BJ (cell line): ENCODE measurements around the gene PPP2R3B. TPM values are rescaled to one million over a fixed set of nuclear protein-coding genes. Genes with fewer than 3 reads are reported as not detected.
"Not testable (repeated sequence)": the region's sequence is repeated elsewhere in the genome, so short reads cannot be mapped to it uniquely, and the experiment has no call there.

ENCODE experiments used
- CTCF ChIA-PET: fragments of 350-600 bp; formaldehyde crosslinking; extraction: SDS; loops from one replicate; lab custom pipeline; 2021; ENCODE audit warnings: antibody characterized with exemption, inconsistent platforms; lab: Yijun Ruan, JAX
- POLR2A ChIA-PET: fragments of 300-600 bp; sonication (Branson Sonifier 250); formaldehyde crosslinking; extraction: SDS; loops from one replicate; lab custom pipeline; 2021; ENCODE audit warnings: antibody characterized with exemption; lab: Charles Lee
- DNase-seq: peaks from one replicate; pipeline ENCODE4 v3.0.0-alpha.2; 2011; ENCODE audit warnings: low read depth
- H3K27me3 ChIP-seq: 2 replicates; pipeline ENCODE4 v1.6.0; 2011; ENCODE audit warnings: low read length; ENCODE audit not compliant: control insufficient read depth, insufficient read depth
- H3K36me3 ChIP-seq: 2 replicates; pipeline ENCODE4 v1.5.1; 2011; ENCODE audit warnings: low read length; ENCODE audit not compliant: control insufficient read depth, insufficient read depth
- H3K4me3 ChIP-seq: 2 replicates; pipeline ENCODE4 v1.5.1; 2011; ENCODE audit warnings: low read depth, mild to moderate bottlenecking, control low read depth, low read length
- CTCF ChIP-seq: IDR thresholded peaks from 2 replicates; pipeline ENCODE4 v1.5.1; 2011; ENCODE audit warnings: low read depth, mild to moderate bottlenecking, control low read depth, inconsistent platforms, low read length, moderate library complexity; ENCODE audit not compliant: insufficient read depth
- polyA plus RNA-seq: library from polyadenylated mRNA; depleted of rRNA; stranded (reverse); fragments of >200 nt; gene quantifications from 2 replicates; pipeline ENCODE4 v1.2.3, GENCODE V29; 2011

The PPP2R3B gene
- polyA plus RNA-seq, 1 experiment = 14.9 TPM

- POLR2A ChIA-PET = no interaction called here
- Histone ChIP-seq H3K4me3 (0 out of 2 replicates have a peak overlapping the region, but pooled peaks have one; percentile 9), H3K27me3 (no peaks in the 10 kb centered on the region), H3K36me3 (peaks cover 3% of the 10 kb centered on the region; the same call in 1 of the 2 replicates)
- TF ChIP-seq CTCF = no peak
- no peak for DNase-seq
- CTCF ChIA-PET = no interaction called here
Observed at GRCh38 chrX:331151-331824, 55.4 kb downstream of the PPP2R3B start.

GRCh38 chrX:330726-331150 lies 56.0 kb downstream of the PPP2R3B start:
- no peak overlapping the region for H3K4me3 ChIP-seq
- H3K36me3 ChIP-seq = peaks cover 3% of the 10 kb centered on the region; the same call in 1 of the 2 replicates
- CTCF ChIA-PET = no interaction called here
- no peaks in the 10 kb centered on the region for H3K27me3 ChIP-seq
- DNase-seq = no peak
- POLR2A ChIA-PET = no interaction called here
- no peak for TF ChIP-seq CTCF

GRCh38 chrX:330141-330725 lies 56.5 kb downstream of the PPP2R3B start:
- DNase-seq, H3K36me3 ChIP-seq, CTCF ChIA-PET, POLR2A ChIA-PET, H3K4me3 ChIP-seq, H3K27me3 ChIP-seq: not testable (repeated sequence)

GRCh38 chrX:329291-329910 lies 57.3 kb downstream of the PPP2R3B start:
- peaks cover 3% of the 10 kb centered on the region; the same call in 1 of the 2 replicates for H3K36me3 ChIP-seq
- no peak overlapping the region for H3K4me3 ChIP-seq
- H3K27me3 ChIP-seq = no peaks in the 10 kb centered on the region
- ChIA-PET POLR2A (no interaction called here), CTCF (no interaction called here)
- no peak for DNase-seq
- TF ChIP-seq CTCF = no peak

GRCh38 chrX:327660-328126 lies 59.0 kb downstream of the PPP2R3B start:
- POLR2A ChIA-PET = no interaction called here
- DNase-seq = no peak
- H3K36me3 ChIP-seq = no peaks in the 10 kb centered on the region; the same call in 1 of the 2 replicates
- CTCF ChIA-PET = no interaction called here
- no peak for TF ChIP-seq CTCF
- H3K27me3 ChIP-seq = no peaks in the 10 kb centered on the region
- H3K4me3 ChIP-seq = no peak overlapping the region
